HG03060 (cell line): ENCODE measurements around the gene DVL1.
"Not testable (repeated sequence)": the region's sequence is repeated elsewhere in the genome, so short reads cannot be mapped to it uniquely, and the experiment has no call there.

ENCODE experiments used
- ATAC-seq: cut with Tn5 transposase; IDR thresholded peaks from one replicate; pipeline ENCODE4 v1.9.1; 2021; ENCODE audit warnings: low read depth, moderate number of reproducible peaks; ENCODE audit not compliant: unreplicated experiment

The DVL1 gene

GRCh38 chr1:1349256-1350012, at the start of gene DVL1:
Gene DVL1, minus strand, starts transcription at chr1:1349418. Its CDS starts 353 bp downstream, at chr1:1349065.
- no peak for ATAC-seq

- ATAC-seq = peak; percentile 21
Measured at GRCh38 chr1:1398677-1399186, 49.5 kb upstream of the DVL1 start.

GRCh38 chr1:1397839-1398523, 48.8 kb upstream of the DVL1 start:
- ATAC-seq = no peak

- no peak for ATAC-seq
Measured at GRCh38 chr1:1395166-1395565, 45.9 kb upstream of the DVL1 start.

- ATAC-seq = no peak
Measured at GRCh38 chr1:1394116-1394515, 44.9 kb upstream of the DVL1 start.

- no peak for ATAC-seq
Measured at GRCh38 chr1:1393428-1393827, 44.2 kb upstream of the DVL1 start.

GRCh38 chr1:1393014-1393413, 43.8 kb upstream of the DVL1 start:
- no peak for ATAC-seq

- ATAC-seq = no peak
Measured at GRCh38 chr1:1391225-1391624, 42.0 kb upstream of the DVL1 start.

GRCh38 chr1:1390675-1391074, 41.5 kb upstream of the DVL1 start:
- no peak for ATAC-seq

- no peak for ATAC-seq
Measured at GRCh38 chr1:1388078-1388472, 38.9 kb upstream of the DVL1 start.

- ATAC-seq = no peak
Measured at GRCh38 chr1:1387098-1388077, 38.2 kb upstream of the DVL1 start.

GRCh38 chr1:1385931-1386330, 36.7 kb upstream of the DVL1 start:
- no peak for ATAC-seq

GRCh38 chr1:1385339-1385738, 36.1 kb upstream of the DVL1 start:
- not testable (repeated sequence) for ATAC-seq

GRCh38 chr1:1381294-1381693, 32.1 kb upstream of the DVL1 start:
- ATAC-seq = no peak

GRCh38 chr1:1380860-1381259, 31.6 kb upstream of the DVL1 start:
- ATAC-seq = no peak

GRCh38 chr1:1377540-1378205, 28.5 kb upstream of the DVL1 start:
- ATAC-seq = no peak

GRCh38 chr1:1376551-1377226, 27.5 kb upstream of the DVL1 start:
- no peak for ATAC-seq

GRCh38 chr1:1374929-1375662, 25.9 kb upstream of the DVL1 start, which contains the start of gene AURKAIP1:
Gene AURKAIP1, minus strand, starts transcription at chr1:1375207. Its CDS starts 451 bp downstream, at chr1:1374756.
- peak; percentile 94 for ATAC-seq

GRCh38 chr1:1374589-1374928, 25.3 kb upstream of the DVL1 start:
- ATAC-seq = no peak
